IMR-90 (cell line): ENCODE data around the gene MAPKAP1.

Experiments used
- CEBPB ChIP-seq: IDR thresholded peaks from 2 replicates; pipeline ENCODE4 v1.6.1; 2012; ENCODE audit warnings: low read depth, low read length, improper control_type of control experiment
- FOS ChIP-seq: fragments of 150-350 bp; IDR thresholded peaks from 2 replicates; pipeline ENCODE4 v1.6.1; 2016; ENCODE audit warnings: low read depth, low read length
- MAZ ChIP-seq: IDR thresholded peaks from 2 replicates; pipeline ENCODE4 v1.6.1; 2012; ENCODE audit warnings: low read depth, mild to moderate bottlenecking, low read length, improper control_type of control experiment, moderate library complexity, borderline replicate concordance
- POLR2A ChIP-seq: IDR thresholded peaks from 2 replicates; pipeline ENCODE4 v1.6.1; 2012; ENCODE audit warnings: mild to moderate bottlenecking, low read depth, low read length
- RAD21 ChIP-seq: IDR thresholded peaks from 2 replicates; pipeline ENCODE4 v1.6.1; 2012; ENCODE audit warnings: low read length, improper control_type of control experiment
- RCOR1 ChIP-seq: IDR thresholded peaks from 2 replicates; pipeline ENCODE4 v1.6.1; 2012; ENCODE audit warnings: mild to moderate bottlenecking, low read length, improper control_type of control experiment; ENCODE audit not compliant: insufficient replicate concordance
- RFX5 ChIP-seq: IDR thresholded peaks from 2 replicates; pipeline ENCODE4 v1.8.0; 2012; ENCODE audit warnings: low read depth, mild to moderate bottlenecking, low read length, moderate library complexity
- SMC3 ChIP-seq: fragments of 150-350 bp; IDR thresholded peaks from 2 replicates; pipeline ENCODE4 v1.6.1; 2016; ENCODE audit warnings: low read depth, mild to moderate bottlenecking, antibody characterized with exemption, low read length, moderate library complexity
- TF ChIP-seq, protein P1 (sequence below): conservative IDR thresholded peaks from 2 replicates; pipeline ENCODE4 v1.5.1; 2012; ENCODE audit warnings: mild to moderate bottlenecking, low read depth, low read length, improper control_type of control experiment
- TF ChIP-seq, protein P2 (sequence below): fragments of 150-350 bp; IDR thresholded peaks from 2 replicates; pipeline ENCODE4 v1.6.1; 2016; ENCODE audit warnings: low read depth, mild to moderate bottlenecking, low read length, moderate library complexity, borderline replicate concordance
- TF ChIP-seq, protein P3 (sequence below): fragments of 150-350 bp; IDR thresholded peaks from 2 replicates; pipeline ENCODE4 v1.6.1; 2017; ENCODE audit warnings: mild to moderate bottlenecking, antibody characterized with exemption, low read length, low read depth

DNA sequence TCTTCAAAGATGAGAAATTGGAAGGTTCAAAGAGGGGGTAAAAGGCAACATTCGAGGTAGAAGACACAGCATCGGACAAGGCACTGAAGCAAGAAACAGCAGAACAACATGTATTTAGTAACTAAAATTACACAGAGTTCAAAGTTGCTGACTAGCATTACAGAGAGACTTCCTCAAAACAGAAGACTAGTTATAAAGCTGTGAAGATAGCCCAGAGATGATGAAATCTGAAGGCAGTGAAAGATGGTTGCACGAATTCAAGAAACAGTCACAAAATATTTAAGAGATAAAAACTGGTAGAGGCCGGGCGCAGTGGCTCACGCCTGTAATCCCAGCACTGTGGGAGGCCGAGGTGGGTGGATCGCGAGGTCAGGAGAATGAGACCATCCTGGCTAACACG is 16.3 kb downstream of the MAPKAP1 start:
- TF ChIP-seq POLR2A (no peak), CEBPB (no peak), RAD21 (no peak), MAZ (no peak), FOS (no peak), SMC3 (no peak), RCOR1 (no peak), RFX5 (no peak)
- TF ChIP-seq, protein P1, sequence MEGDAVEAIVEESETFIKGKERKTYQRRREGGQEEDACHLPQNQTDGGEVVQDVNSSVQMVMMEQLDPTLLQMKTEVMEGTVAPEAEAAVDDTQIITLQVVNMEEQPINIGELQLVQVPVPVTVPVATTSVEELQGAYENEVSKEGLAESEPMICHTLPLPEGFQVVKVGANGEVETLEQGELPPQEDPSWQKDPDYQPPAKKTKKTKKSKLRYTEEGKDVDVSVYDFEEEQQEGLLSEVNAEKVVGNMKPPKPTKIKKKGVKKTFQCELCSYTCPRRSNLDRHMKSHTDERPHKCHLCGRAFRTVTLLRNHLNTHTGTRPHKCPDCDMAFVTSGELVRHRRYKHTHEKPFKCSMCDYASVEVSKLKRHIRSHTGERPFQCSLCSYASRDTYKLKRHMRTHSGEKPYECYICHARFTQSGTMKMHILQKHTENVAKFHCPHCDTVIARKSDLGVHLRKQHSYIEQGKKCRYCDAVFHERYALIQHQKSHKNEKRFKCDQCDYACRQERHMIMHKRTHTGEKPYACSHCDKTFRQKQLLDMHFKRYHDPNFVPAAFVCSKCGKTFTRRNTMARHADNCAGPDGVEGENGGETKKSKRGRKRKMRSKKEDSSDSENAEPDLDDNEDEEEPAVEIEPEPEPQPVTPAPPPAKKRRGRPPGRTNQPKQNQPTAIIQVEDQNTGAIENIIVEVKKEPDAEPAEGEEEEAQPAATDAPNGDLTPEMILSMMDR = no peak
- TF ChIP-seq, protein P2, sequence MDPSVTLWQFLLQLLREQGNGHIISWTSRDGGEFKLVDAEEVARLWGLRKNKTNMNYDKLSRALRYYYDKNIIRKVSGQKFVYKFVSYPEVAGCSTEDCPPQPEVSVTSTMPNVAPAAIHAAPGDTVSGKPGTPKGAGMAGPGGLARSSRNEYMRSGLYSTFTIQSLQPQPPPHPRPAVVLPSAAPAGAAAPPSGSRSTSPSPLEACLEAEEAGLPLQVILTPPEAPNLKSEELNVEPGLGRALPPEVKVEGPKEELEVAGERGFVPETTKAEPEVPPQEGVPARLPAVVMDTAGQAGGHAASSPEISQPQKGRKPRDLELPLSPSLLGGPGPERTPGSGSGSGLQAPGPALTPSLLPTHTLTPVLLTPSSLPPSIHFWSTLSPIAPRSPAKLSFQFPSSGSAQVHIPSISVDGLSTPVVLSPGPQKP = no peak
- TF ChIP-seq, protein P3, sequence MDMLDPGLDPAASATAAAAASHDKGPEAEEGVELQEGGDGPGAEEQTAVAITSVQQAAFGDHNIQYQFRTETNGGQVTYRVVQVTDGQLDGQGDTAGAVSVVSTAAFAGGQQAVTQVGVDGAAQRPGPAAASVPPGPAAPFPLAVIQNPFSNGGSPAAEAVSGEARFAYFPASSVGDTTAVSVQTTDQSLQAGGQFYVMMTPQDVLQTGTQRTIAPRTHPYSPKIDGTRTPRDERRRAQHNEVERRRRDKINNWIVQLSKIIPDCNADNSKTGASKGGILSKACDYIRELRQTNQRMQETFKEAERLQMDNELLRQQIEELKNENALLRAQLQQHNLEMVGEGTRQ = no peak
